ENCODE data around the gene NUDC. TPM values are rescaled to one million over a fixed set of nuclear protein-coding genes. Genes with fewer than 3 reads are reported as not detected.

The NUDC gene
- total RNA-seq, 1 experiment from 2014 or later, result 118 TPM

DNA sequence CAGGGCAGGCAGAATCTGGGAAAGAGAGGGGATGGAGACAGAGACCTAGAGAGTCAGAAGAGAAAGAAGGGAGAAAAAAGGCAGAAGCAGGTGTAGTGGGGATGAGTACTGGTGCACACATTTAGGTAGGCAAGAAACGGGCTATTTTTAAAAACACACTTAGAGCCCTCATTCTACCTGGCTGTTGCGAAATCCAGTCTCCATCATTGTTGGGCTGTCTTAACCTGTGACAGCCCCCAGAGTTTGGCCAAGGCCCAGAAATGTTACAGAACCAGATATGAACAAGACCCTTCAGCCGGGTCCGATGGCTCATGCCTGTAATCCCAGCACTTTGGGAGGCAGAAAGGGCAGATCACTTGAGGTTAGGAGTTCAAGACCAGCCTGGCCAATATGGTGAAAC lies 51.3 kb downstream of the NUDC start (continued):
- TF ChIP-seq, protein P1, sequence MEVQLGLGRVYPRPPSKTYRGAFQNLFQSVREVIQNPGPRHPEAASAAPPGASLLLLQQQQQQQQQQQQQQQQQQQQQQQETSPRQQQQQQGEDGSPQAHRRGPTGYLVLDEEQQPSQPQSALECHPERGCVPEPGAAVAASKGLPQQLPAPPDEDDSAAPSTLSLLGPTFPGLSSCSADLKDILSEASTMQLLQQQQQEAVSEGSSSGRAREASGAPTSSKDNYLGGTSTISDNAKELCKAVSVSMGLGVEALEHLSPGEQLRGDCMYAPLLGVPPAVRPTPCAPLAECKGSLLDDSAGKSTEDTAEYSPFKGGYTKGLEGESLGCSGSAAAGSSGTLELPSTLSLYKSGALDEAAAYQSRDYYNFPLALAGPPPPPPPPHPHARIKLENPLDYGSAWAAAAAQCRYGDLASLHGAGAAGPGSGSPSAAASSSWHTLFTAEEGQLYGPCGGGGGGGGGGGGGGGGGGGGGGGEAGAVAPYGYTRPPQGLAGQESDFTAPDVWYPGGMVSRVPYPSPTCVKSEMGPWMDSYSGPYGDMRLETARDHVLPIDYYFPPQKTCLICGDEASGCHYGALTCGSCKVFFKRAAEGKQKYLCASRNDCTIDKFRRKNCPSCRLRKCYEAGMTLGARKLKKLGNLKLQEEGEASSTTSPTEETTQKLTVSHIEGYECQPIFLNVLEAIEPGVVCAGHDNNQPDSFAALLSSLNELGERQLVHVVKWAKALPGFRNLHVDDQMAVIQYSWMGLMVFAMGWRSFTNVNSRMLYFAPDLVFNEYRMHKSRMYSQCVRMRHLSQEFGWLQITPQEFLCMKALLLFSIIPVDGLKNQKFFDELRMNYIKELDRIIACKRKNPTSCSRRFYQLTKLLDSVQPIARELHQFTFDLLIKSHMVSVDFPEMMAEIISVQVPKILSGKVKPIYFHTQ (CRISPR knock-in tag; IDR thresholded peaks at IDR 0.05), result no peak
- no peak for TF ChIP-seq ZNF416 (CRISPR knock-in tag; IDR thresholded peaks at IDR 0.05)
- TF ChIP-seq, protein P2, sequence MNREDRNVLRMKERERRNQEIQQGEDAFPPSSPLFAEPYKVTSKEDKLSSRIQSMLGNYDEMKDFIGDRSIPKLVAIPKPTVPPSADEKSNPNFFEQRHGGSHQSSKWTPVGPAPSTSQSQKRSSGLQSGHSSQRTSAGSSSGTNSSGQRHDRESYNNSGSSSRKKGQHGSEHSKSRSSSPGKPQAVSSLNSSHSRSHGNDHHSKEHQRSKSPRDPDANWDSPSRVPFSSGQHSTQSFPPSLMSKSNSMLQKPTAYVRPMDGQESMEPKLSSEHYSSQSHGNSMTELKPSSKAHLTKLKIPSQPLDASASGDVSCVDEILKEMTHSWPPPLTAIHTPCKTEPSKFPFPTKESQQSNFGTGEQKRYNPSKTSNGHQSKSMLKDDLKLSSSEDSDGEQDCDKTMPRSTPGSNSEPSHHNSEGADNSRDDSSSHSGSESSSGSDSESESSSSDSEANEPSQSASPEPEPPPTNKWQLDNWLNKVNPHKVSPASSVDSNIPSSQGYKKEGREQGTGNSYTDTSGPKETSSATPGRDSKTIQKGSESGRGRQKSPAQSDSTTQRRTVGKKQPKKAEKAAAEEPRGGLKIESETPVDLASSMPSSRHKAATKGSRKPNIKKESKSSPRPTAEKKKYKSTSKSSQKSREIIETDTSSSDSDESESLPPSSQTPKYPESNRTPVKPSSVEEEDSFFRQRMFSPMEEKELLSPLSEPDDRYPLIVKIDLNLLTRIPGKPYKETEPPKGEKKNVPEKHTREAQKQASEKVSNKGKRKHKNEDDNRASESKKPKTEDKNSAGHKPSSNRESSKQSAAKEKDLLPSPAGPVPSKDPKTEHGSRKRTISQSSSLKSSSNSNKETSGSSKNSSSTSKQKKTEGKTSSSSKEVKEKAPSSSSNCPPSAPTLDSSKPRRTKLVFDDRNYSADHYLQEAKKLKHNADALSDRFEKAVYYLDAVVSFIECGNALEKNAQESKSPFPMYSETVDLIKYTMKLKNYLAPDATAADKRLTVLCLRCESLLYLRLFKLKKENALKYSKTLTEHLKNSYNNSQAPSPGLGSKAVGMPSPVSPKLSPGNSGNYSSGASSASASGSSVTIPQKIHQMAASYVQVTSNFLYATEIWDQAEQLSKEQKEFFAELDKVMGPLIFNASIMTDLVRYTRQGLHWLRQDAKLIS (CRISPR knock-in tag; IDR thresholded peaks at IDR 0.05; ENCODE audit: borderline replicate concordance), result no peak

DNA sequence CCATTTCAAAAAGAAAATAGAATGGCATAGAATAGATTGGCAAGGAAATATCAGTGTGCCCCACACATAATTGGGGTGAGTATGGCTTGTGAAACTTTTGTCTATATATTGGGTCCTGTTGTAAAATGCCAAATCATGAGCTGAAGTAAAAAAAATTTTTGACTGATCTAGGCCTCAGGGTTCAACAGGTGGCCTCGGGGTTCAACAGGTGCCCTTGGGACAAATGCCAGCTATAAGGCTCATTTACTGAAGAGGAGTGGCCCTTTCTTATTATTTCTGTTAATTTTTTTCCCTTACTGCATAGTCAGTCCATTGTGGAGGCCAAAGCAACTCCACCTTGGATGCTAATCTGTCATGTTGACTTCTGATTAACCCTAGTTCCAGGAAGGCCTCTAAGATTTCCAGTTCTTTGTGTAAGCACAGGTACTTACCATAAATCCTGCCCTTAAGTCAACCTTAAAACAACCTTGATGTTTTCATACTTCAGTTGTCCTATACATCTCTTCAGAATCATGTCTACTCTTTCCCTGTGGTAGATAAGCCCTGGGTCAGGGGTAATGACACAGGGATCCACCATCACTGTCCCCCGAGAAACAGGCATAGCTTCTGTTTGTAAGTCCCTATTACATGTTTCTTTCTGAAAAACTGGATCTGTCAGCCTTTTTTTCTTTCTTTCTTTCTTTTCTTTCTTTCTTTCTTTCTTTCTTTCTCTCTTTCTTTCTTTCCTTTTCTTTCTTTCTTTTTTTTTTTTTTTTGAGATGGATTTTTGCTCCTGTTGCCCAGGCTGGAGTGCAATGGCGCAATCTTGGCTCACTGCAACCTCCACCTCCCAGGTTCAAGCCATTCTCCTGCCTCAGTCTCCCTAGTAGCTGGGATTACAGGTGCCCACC lies 55.3 kb downstream of the NUDC start:
- POLR2A ChIA-PET, result interaction anchor here (0.6 to 0.7 kb wide), 2 partner anchors 27 to 540 kb away, joined by 4 read pairs; no protein-coding TSS in a partner anchor
- DNase-seq (ENCODE audit: low spot score) (no peak), ATAC-seq (no peak)
- TF ChIP-seq, protein P3, sequence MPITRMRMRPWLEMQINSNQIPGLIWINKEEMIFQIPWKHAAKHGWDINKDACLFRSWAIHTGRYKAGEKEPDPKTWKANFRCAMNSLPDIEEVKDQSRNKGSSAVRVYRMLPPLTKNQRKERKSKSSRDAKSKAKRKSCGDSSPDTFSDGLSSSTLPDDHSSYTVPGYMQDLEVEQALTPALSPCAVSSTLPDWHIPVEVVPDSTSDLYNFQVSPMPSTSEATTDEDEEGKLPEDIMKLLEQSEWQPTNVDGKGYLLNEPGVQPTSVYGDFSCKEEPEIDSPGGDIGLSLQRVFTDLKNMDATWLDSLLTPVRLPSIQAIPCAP (CRISPR knock-in tag; IDR thresholded peaks at IDR 0.05), result no peak
- TF ChIP-seq KAT7 (CRISPR knock-in tag; IDR thresholded peaks at IDR 0.05; ENCODE audit: borderline replicate concordance) (no peak), ZNF232 (CRISPR knock-in tag; IDR thresholded peaks at IDR 0.05) (no peak), SMAD4 (CRISPR knock-in tag; IDR thresholded peaks at IDR 0.05) (no peak), TEAD1 (CRISPR knock-in tag; IDR thresholded peaks at IDR 0.05) (no peak), GTF2I (CRISPR knock-in tag; conservative IDR thresholded peaks at IDR 0.05) (no peak), RELA (CRISPR knock-in tag; IDR thresholded peaks at IDR 0.05; ENCODE audit: borderline replicate concordance) (no peak), ZNF671 (CRISPR knock-in tag; IDR thresholded peaks at IDR 0.05) (no peak)
- TF ChIP-seq, protein P4, sequence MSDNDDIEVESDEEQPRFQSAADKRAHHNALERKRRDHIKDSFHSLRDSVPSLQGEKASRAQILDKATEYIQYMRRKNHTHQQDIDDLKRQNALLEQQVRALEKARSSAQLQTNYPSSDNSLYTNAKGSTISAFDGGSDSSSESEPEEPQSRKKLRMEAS (CRISPR knock-in tag; IDR thresholded peaks at IDR 0.05), result no peak
- TF ChIP-seq, protein P5, sequence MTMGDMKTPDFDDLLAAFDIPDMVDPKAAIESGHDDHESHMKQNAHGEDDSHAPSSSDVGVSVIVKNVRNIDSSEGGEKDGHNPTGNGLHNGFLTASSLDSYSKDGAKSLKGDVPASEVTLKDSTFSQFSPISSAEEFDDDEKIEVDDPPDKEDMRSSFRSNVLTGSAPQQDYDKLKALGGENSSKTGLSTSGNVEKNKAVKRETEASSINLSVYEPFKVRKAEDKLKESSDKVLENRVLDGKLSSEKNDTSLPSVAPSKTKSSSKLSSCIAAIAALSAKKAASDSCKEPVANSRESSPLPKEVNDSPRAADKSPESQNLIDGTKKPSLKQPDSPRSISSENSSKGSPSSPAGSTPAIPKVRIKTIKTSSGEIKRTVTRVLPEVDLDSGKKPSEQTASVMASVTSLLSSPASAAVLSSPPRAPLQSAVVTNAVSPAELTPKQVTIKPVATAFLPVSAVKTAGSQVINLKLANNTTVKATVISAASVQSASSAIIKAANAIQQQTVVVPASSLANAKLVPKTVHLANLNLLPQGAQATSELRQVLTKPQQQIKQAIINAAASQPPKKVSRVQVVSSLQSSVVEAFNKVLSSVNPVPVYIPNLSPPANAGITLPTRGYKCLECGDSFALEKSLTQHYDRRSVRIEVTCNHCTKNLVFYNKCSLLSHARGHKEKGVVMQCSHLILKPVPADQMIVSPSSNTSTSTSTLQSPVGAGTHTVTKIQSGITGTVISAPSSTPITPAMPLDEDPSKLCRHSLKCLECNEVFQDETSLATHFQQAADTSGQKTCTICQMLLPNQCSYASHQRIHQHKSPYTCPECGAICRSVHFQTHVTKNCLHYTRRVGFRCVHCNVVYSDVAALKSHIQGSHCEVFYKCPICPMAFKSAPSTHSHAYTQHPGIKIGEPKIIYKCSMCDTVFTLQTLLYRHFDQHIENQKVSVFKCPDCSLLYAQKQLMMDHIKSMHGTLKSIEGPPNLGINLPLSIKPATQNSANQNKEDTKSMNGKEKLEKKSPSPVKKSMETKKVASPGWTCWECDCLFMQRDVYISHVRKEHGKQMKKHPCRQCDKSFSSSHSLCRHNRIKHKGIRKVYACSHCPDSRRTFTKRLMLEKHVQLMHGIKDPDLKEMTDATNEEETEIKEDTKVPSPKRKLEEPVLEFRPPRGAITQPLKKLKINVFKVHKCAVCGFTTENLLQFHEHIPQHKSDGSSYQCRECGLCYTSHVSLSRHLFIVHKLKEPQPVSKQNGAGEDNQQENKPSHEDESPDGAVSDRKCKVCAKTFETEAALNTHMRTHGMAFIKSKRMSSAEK (CRISPR knock-in tag; IDR thresholded peaks at IDR 0.05; ENCODE audit: borderline replicate concordance), result no peak
- TF ChIP-seq, protein P6, sequence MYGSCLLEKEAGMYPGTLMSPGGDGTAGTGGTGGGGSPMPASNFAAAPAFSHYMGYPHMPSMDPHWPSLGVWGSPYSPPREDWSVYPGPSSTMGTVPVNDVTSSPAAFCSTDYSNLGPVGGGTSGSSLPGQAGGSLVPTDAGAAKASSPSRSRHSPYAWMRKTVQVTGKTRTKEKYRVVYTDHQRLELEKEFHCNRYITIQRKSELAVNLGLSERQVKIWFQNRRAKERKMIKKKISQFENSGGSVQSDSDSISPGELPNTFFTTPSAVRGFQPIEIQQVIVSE (CRISPR knock-in tag; IDR thresholded peaks at IDR 0.05; ENCODE audit: borderline replicate concordance), result no peak
- Mint-ChIP-seq H3K36me3 (no peaks in the 10 kb centered on the region), H3K9me3 (no peaks in the 10 kb centered on the region), H3K27me3 (ENCODE audit: low read depth) (peaks cover 4% of the 10 kb centered on the region), H3K4me1 (peaks cover 14% of the 10 kb centered on the region), H3K27ac (no peak overlapping the region), H3K4me3 (no peak overlapping the region)
- CTCF ChIA-PET, result interaction anchor here (0.6 kb wide), 2 partner anchors 24 to 840 kb away, joined by 3 read pairs; no protein-coding TSS in a partner anchor
